ENCODE measurements around the gene CLASP1.
"Not testable (repeated sequence)": the region's sequence is repeated elsewhere in the genome, so short reads cannot be mapped to it uniquely, and the experiment has no call there.

Gene CLASP1
- total RNA-seq = 200 to 288 reads per million in 2 donors

DNA sequence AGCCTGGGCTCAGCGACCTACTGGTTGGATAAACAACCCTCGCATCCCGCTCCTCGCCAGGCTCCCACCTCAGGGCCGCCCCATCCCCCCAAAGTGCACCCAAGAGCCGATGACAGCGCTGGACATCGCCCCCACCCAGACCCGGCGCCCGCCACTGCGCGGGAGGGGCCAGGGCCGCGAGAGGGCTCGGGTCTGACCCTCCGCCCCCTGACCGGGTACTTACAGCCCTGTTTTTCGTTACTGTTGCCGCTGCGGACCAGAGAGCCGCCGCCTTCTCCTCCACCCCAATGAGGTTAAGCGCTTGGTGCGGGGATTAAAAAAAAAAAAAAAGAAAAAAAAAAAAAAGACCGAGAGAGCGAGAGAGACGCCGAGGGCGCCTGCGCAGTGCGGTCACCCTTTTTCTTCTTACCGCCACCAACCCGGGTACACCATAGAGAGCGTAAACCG lies at the start of gene CLASP1:
CLASP1 (minus strand) TSS at position 314 of the 447 bp plus-strand sequence. CDS start 43,567 bp downstream, outside the sequence.
- no peak for DNase-seq

GRCh38 chr2:121698318-121698930 lies 49.2 kb upstream of the CLASP1 start:
- DNase-seq = no peak

- DNase-seq = no peak
Measured at GRCh38 chr2:121697108-121697631, 47.9 kb upstream of the CLASP1 start.

- no peak for DNase-seq
Measured at GRCh38 chr2:121696410-121696930, 47.2 kb upstream of the CLASP1 start.

- DNase-seq = no peak
Measured at GRCh38 chr2:121695171-121695451, 45.8 kb upstream of the CLASP1 start.

DNA sequence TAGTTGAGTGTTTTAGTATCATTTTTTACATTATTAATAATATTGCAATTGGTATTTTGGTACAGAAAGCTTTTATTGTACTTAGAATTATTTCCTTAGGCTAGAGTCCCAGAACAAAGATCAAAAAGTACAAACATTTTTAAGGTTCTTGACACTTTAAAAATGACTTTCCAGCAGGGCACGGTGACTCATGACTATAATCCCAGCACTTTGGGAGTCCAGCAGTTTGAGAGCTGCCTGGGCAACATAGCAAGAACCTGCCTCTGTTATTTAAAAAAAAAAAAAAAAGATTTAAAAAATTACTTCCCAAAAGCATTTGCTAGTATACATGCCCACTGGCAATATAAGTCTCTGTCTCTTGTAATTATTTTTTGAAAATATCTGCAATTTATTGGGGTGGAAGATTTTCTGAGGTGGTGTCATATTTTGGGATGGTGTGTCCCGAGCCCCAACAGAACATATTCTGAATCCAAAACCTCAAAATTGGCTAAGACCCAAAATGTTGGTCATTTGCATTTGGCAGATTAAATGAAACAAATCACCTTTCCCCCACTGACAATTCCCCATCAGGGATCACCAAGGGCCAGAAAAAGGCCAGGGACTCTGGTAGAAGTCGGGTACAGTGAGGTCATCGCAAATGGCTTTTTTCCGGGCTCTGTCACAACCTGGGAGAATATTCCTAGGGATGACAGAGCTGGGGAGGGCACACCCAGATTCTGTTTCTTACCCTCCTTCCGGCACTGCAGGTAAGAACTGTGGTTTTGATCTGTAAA lies 45.3 kb upstream of the CLASP1 start:
- DNase-seq = no peak

- DNase-seq = not testable (repeated sequence)
Measured at GRCh38 chr2:121690572-121690971, 41.3 kb upstream of the CLASP1 start.

GRCh38 chr2:121690095-121690494 lies 40.8 kb upstream of the CLASP1 start:
- DNase-seq = no peak

GRCh38 chr2:121689356-121689755 lies 40.1 kb upstream of the CLASP1 start:
- no peak for DNase-seq

GRCh38 chr2:121688820-121689219 lies 39.6 kb upstream of the CLASP1 start:
- DNase-seq = no peak

GRCh38 chr2:121686902-121687301 lies 37.6 kb upstream of the CLASP1 start:
- no peak for DNase-seq

DNA sequence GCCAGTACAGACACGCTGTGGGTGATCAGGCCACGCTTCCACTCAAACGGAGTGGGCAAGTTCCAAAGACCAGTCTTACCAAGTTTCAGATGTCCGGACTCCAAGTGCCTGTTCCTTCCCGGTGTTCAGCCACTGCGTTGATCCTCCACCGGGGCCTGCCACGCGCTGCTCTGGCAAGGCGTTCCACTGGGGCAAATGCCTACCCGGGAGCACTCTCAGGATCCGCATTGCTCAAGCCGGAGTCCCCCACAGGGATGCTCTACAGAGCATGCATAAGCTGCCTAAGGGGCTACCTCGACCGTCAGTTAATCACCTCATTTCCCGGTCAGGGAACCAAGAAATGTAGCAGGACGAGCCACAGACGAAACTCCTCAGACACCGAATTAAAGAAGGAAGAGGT lies 37.0 kb upstream of the CLASP1 start:
- no peak for DNase-seq

DNA sequence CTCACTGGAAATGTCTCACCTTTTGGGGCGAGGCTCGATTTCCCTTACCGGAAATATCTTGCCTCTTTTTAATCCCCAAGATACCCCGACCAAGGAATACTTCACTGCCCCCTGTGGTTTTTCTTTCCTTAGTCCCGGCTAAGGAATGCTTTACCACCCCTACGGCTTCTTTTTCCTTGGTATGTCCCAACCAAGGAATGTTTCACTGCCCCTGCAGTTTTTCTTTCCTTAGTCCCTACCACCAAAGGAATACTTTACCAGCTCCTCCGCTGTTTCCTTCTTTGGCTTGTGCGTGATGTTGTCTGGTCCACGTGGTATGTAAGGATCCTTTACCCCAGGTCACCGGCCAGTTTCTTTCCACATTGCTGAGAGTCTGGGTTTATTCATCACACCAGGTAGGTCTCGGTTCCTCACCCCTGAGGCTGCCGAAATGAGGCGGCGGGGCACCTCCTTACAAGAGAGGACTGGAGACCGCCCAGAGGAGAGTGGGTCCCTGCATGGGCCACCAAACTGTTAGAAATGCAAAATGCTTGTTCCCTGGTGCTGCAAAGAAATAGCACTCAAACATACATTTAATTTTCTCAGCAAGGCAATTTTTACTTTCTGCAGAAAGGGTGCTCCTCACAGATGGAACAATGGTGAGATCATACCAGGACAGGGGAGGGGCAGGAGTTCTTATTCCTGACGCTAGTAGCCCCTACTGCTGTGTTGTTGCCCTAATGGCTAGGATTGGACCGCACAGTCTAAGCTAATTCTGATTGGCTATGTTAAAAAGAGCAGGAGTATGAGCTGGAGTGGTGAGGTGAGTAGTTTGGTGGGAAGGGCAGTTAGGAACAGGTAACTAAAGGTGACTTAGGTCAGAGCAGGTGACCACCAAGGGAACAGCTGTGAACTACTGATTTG lies 33.4 kb upstream of the CLASP1 start:
- DNase-seq = no peak

DNA sequence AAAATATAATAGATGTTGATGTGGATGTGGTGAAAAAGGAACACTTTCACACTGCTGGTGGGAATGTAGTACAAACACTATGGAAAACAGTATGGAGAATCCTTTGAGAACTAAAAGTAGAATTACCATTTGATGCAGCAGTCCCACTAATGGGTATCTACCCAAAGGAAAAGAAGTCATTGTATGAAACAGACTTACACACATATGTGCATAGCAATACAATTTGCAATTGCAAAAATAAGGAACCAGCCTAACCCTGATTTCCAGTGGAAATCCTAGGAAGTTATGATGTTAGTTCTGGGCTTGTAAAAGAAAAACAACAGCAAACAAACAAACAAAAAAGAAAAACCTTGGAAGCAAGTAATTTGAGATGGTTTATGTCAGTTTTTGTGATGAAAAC lies 28.6 kb upstream of the CLASP1 start:
- no peak for DNase-seq

DNA sequence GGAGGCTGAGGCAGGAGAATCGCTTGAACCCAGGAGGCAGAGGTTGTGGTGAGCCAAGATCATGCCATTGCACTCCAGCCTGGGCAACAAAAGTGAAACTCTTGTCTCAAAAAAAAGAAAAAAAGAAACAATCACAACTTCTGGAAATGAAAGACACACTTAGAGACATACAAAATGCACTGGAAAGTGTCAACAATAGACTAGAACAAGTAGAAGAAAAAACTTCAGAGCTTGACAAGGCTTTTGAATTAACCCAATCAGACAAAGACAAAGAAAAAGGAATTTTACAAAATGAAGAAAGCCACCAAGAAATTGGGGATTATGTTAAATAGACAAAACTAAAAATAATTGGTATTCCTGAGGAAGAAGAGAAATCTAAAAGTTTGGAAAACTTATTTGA lies 22.4 kb upstream of the CLASP1 start:
- not testable (repeated sequence) for DNase-seq

- no peak for DNase-seq
Measured at GRCh38 chr2:121670181-121670580, 20.9 kb upstream of the CLASP1 start.

GRCh38 chr2:121667618-121668017 lies 18.4 kb upstream of the CLASP1 start:
- DNase-seq = no peak

- no peak for DNase-seq
Measured at GRCh38 chr2:121666042-121666441, 16.8 kb upstream of the CLASP1 start.

- DNase-seq = no peak
Measured at GRCh38 chr2:121665504-121665903, 16.2 kb upstream of the CLASP1 start.

- no peak for DNase-seq
Measured at GRCh38 chr2:121664713-121665112, 15.5 kb upstream of the CLASP1 start.

- no peak for DNase-seq
Measured at GRCh38 chr2:121664086-121664485, 14.8 kb upstream of the CLASP1 start.

DNA sequence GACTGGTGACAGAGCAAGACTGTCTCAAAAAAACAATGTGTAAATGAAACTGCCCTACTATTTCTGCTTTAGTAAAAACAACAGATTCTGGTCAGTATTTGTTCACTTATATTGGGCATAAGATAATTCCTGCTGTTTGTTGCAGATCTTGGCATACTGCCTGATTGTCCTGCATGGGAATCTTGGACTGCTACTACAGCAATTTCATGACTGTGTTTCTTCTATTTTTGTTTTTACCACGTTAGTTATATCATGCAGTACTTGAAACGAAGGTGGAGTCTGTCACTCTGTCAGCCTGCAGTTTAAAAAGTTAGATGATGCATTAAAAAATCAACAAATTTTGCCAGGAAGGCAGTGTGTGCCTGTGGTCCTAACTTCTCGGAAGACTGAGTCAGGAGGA lies 14.2 kb upstream of the CLASP1 start:
- DNase-seq = no peak

GRCh38 chr2:121662656-121663055 lies 13.4 kb upstream of the CLASP1 start:
- DNase-seq = no peak
